Measurements from ENCODE around the gene BPTF.
"Not testable (repeated sequence)": the region's sequence is repeated elsewhere in the genome, so short reads cannot be mapped to it uniquely, and the experiment has no call there.

The BPTF gene

DNA sequence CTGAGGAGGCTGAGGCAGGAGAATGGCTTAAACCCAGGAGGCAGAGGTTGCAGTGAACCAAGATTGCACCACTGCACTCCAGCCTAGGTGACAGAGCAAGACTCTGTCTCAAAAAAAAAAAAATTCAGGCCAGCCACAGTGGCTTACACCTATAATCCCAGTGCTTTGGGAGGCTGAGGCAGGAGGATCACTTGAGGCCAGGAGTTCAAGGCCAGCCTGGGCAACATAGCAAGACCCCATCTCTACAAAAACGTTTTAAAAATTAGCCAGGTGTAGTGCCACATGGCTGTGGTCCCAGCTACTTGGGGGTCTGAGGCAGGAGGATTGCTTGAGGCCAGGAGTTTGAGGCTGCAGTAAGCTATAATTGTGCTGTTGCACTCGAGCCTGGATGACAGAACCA is 80.0 kb downstream of the BPTF start:
- not testable (repeated sequence) for H4K91ac ChIP-seq (ENCODE audit: low read depth, low read length); H3K27ac ChIP-seq (ENCODE audit: low read depth, low read length); H3K14ac ChIP-seq (ENCODE audit: low read length); H3K4me3 ChIP-seq (ENCODE audit: low read depth, low read length); H3K79me1 ChIP-seq (ENCODE audit: low read length); H3K18ac ChIP-seq (ENCODE audit: low read length); H3K4ac ChIP-seq (ENCODE audit: low read depth, low read length); H2BK12ac ChIP-seq (ENCODE audit: low read length); H3K27me3 ChIP-seq (ENCODE audit: insufficient read depth, low read length); H2BK5ac ChIP-seq (ENCODE audit: low read depth, low read length, poor library complexity); H3K9ac ChIP-seq (ENCODE audit: low read length); H3K23ac ChIP-seq (ENCODE audit: low read length); H3K79me2 ChIP-seq (ENCODE audit: control insufficient read depth, insufficient read depth, low read length, poor library complexity); DNase-seq; H2AFZ ChIP-seq (ENCODE audit: insufficient read depth, low read length, poor library complexity); H3K4me1 ChIP-seq (ENCODE audit: control insufficient read depth in 1 of 2, insufficient read depth in 2 of 2, low read length in 2 of 2); H4K8ac ChIP-seq (ENCODE audit: low read depth, low read length); H4K12ac ChIP-seq (ENCODE audit: low read depth, low read length); H2AK5ac ChIP-seq (ENCODE audit: low read length); H2BK120ac ChIP-seq (ENCODE audit: insufficient read depth, low read length, poor library complexity); H3K9me3 ChIP-seq (ENCODE audit: insufficient read depth, low read depth, low read length); H3K4me2 ChIP-seq (ENCODE audit: low read length)
- H3K36me3 ChIP-seq (ENCODE audit: control insufficient read depth in 1 of 2, insufficient read depth in 2 of 2, low read length in 2 of 2), result peaks cover 24 to 33% of the 10 kb centered on the region in 2 experiments
- no CpG with 5 or more reads among the region's 2 CpGs for WGBS (ENCODE audit: extremely low coverage, insufficient coverage, insufficient read length)

DNA sequence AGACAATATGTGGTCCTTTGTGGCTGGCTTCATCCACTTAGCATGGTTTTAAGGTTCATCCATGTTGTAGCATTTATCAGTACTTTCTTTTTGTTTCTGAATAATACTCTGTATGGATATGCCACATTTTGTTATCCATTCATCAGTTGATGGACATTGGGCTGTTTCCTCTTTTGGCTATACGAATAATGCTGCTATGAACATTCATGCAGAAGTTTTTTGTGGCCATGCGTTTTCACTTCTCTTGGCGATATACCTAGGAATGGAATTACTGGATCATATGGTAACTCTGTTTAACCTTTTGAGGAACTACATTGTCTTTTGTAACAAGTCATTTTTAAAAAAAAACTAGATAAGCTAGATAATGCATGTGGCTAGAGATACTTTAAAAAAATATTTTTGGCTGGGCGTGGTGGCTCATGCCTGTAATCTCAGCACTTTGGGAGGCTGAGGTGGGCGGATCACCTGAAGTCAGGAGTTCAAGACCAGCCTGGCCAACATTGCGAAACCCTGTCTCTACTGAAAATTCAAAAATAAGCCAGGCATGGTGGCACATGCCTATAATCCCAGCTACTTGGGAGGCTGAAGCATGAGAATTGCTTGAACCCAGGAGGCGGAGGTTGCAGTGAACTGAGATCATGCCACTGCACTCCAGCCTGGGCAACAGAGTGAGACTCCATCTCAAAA is 85.0 kb downstream of the BPTF start:
- H4K91ac ChIP-seq (ENCODE audit: low read depth, low read length); H2AFZ ChIP-seq (ENCODE audit: insufficient read depth, low read length, poor library complexity); H3K4me3 ChIP-seq (ENCODE audit: low read depth, low read length); H3K4ac ChIP-seq (ENCODE audit: low read depth, low read length); H2BK5ac ChIP-seq (ENCODE audit: low read depth, low read length, poor library complexity); H3K27me3 ChIP-seq (ENCODE audit: insufficient read depth, low read length); DNase-seq; H4K8ac ChIP-seq (ENCODE audit: low read depth, low read length); H3K9ac ChIP-seq (ENCODE audit: low read length); H3K27ac ChIP-seq (ENCODE audit: low read depth, low read length); H3K4me1 ChIP-seq (ENCODE audit: control insufficient read depth in 1 of 2, insufficient read depth in 2 of 2, low read length in 2 of 2); H3K14ac ChIP-seq (ENCODE audit: low read length); H3K79me1 ChIP-seq (ENCODE audit: low read length); H2AK5ac ChIP-seq (ENCODE audit: low read length); H3K9me3 ChIP-seq (ENCODE audit: insufficient read depth, low read depth, low read length); H4K12ac ChIP-seq (ENCODE audit: low read depth, low read length); H2BK120ac ChIP-seq (ENCODE audit: insufficient read depth, low read length, poor library complexity); H3K79me2 ChIP-seq (ENCODE audit: control insufficient read depth, insufficient read depth, low read length, poor library complexity); H3K18ac ChIP-seq (ENCODE audit: low read length); H3K23ac ChIP-seq (ENCODE audit: low read length); H2BK12ac ChIP-seq (ENCODE audit: low read length); H3K4me2 ChIP-seq (ENCODE audit: low read length): not testable (repeated sequence)
- peaks cover 16 to 23% of the 10 kb centered on the region in 2 experiments for H3K36me3 ChIP-seq (ENCODE audit: control insufficient read depth in 1 of 2, insufficient read depth in 2 of 2, low read length in 2 of 2)
- WGBS (ENCODE audit: extremely low coverage, insufficient coverage, insufficient read length), result no CpG with 5 or more reads among the region's 7 CpGs

DNA sequence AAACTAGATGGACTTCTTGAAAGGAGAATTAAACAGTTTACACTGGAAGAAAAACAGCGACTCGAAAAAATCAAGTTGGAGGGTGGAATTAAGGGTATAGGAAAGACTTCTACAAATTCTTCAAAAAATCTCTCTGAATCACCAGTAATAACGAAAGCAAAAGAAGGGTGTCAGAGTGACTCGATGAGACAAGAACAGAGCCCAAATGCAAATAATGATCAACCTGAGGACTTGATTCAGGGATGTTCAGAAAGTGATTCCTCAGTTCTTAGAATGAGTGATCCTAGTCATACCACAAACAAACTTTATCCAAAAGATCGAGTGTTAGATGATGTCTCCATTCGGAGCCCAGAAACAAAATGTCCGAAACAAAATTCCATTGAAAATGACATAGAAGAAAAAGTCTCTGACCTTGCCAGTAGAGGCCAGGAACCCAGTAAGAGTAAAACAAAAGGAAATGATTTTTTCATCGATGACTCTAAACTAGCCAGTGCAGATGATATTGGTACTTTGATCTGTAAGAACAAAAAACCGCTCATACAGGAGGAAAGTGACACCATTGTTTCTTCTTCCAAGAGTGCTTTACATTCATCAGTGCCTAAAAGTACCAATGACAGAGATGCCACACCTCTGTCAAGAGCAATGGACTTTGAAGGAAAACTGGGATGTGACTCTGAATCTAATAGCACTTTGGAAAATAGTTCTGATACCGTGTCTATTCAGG is 85.9 kb downstream of the BPTF start:
- H2AK5ac ChIP-seq (ENCODE audit: low read length), result no peak overlapping the region
- H3K14ac ChIP-seq (ENCODE audit: low read length), result no peak overlapping the region
- no CpG with 5 or more reads among the region's 10 CpGs for WGBS (ENCODE audit: extremely low coverage, insufficient coverage, insufficient read length)
- H3K36me3 ChIP-seq (ENCODE audit: control insufficient read depth in 1 of 2, insufficient read depth in 2 of 2, low read length in 2 of 2), result peaks cover 10 to 21% of the 10 kb centered on the region in 2 experiments
- no peaks in the 10 kb centered on the region for H3K79me1 ChIP-seq (ENCODE audit: low read length)
- no peak overlapping the region for H2AFZ ChIP-seq (ENCODE audit: insufficient read depth, low read length, poor library complexity)
- no peak overlapping the region for H2BK5ac ChIP-seq (ENCODE audit: low read depth, low read length, poor library complexity)
- no peak overlapping the region for H3K4ac ChIP-seq (ENCODE audit: low read depth, low read length)
- no peaks in the 10 kb centered on the region for H3K27me3 ChIP-seq (ENCODE audit: insufficient read depth, low read length)
- no peak overlapping the region for H4K8ac ChIP-seq (ENCODE audit: low read depth, low read length)
- H3K23ac ChIP-seq (ENCODE audit: low read length), result no peak overlapping the region
- no peak overlapping the region for H3K9ac ChIP-seq (ENCODE audit: low read length)
- no peak overlapping the region for H3K4me2 ChIP-seq (ENCODE audit: low read length)
- no peaks in the 10 kb centered on the region for H3K4me1 ChIP-seq (ENCODE audit: control insufficient read depth in 1 of 2, insufficient read depth in 2 of 2, low read length in 2 of 2)
- H3K4me3 ChIP-seq (ENCODE audit: low read depth, low read length), result no peak overlapping the region
- no peaks in the 10 kb centered on the region for H3K79me2 ChIP-seq (ENCODE audit: control insufficient read depth, insufficient read depth, low read length, poor library complexity)
- H3K27ac ChIP-seq (ENCODE audit: low read depth, low read length), result no peak overlapping the region
- no peak overlapping the region for H4K12ac ChIP-seq (ENCODE audit: low read depth, low read length)
- no peak overlapping the region for H2BK12ac ChIP-seq (ENCODE audit: low read length)
- H2BK120ac ChIP-seq (ENCODE audit: insufficient read depth, low read length, poor library complexity), result no peak overlapping the region
- no peak overlapping the region for H4K91ac ChIP-seq (ENCODE audit: low read depth, low read length)
- H3K18ac ChIP-seq (ENCODE audit: low read length), result no peak overlapping the region
- H3K9me3 ChIP-seq (ENCODE audit: insufficient read depth, low read depth, low read length), result no peaks in the 10 kb centered on the region
- DNase-seq, result no peak

DNA sequence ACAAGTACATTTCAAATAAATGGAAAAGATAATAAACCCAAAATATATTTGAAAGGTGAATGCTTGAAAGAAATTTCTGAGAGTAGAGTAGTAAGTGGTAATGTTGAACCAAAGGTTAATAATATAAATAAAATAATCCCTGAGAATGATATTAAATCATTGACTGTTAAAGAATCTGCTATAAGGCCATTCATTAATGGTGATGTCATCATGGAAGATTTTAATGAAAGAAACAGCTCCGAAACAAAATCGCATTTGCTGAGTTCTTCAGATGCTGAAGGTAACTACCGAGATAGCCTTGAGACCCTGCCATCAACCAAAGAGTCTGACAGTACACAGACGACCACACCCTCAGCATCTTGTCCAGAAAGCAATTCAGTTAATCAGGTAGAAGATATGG is 86.8 kb downstream of the BPTF start:
- Histone ChIP-seq H3K4me1 (ENCODE audit: control insufficient read depth in 1 of 2, insufficient read depth in 2 of 2, low read length in 2 of 2) (no peaks in the 10 kb centered on the region), H3K18ac (ENCODE audit: low read length) (no peak overlapping the region), H4K8ac (ENCODE audit: low read depth, low read length) (no peak overlapping the region), H3K79me2 (ENCODE audit: control insufficient read depth, insufficient read depth, low read length, poor library complexity) (no peaks in the 10 kb centered on the region), H3K4me2 (ENCODE audit: low read length) (no peak overlapping the region), H3K9ac (ENCODE audit: low read length) (no peak overlapping the region), H2BK120ac (ENCODE audit: insufficient read depth, low read length, poor library complexity) (no peak overlapping the region), H3K4ac (ENCODE audit: low read depth, low read length) (no peak overlapping the region), H4K91ac (ENCODE audit: low read depth, low read length) (no peak overlapping the region), H3K27ac (ENCODE audit: low read depth, low read length) (no peak overlapping the region), H3K36me3 (ENCODE audit: control insufficient read depth in 1 of 2, insufficient read depth in 2 of 2, low read length in 2 of 2) (peaks cover 8 to 18% of the 10 kb centered on the region in 2 experiments), H3K14ac (ENCODE audit: low read length) (no peak overlapping the region), H2AFZ (ENCODE audit: insufficient read depth, low read length, poor library complexity) (no peak overlapping the region), H2AK5ac (ENCODE audit: low read length) (no peak overlapping the region), H2BK5ac (ENCODE audit: low read depth, low read length, poor library complexity) (no peak overlapping the region), H3K27me3 (ENCODE audit: insufficient read depth, low read length) (no peaks in the 10 kb centered on the region), H3K23ac (ENCODE audit: low read length) (no peak overlapping the region), H3K79me1 (ENCODE audit: low read length) (no peaks in the 10 kb centered on the region), H2BK12ac (ENCODE audit: low read length) (no peak overlapping the region), H4K12ac (ENCODE audit: low read depth, low read length) (no peak overlapping the region), H3K4me3 (ENCODE audit: low read depth, low read length) (no peak overlapping the region), H3K9me3 (ENCODE audit: insufficient read depth, low read depth, low read length) (no peaks in the 10 kb centered on the region)
- WGBS (ENCODE audit: extremely low coverage, insufficient coverage, insufficient read length), result no CpG with 5 or more reads among the region's 4 CpGs
- no peak for DNase-seq

Measured in trophoblast cell (in vitro differentiated cells and primary cell).